Mucosa of stomach (tissue), 1 donor: ENCODE results near the gene RTF2.

Experiments
- H3K27me3 ChIP-seq: one replicate; pipeline ENCODE4 v1.7.0; 2013; ENCODE audit warnings: mild to moderate bottlenecking, low read length; ENCODE audit not compliant: control insufficient read depth, insufficient read depth
- H3K36me3 ChIP-seq: one replicate; pipeline ENCODE4 v1.7.0; 2013; ENCODE audit warnings: low read length; ENCODE audit not compliant: control insufficient read depth, insufficient read depth
- H3K4me1 ChIP-seq: one replicate; pipeline ENCODE4 v1.7.0; 2013; ENCODE audit warnings: mild to moderate bottlenecking, low read length; ENCODE audit not compliant: control insufficient read depth, insufficient read depth
- H3K4me3 ChIP-seq: one replicate; pipeline ENCODE4 v1.7.0; 2013; ENCODE audit warnings: low read length
- H3K9ac ChIP-seq: one replicate; pipeline ENCODE4 v1.7.0; 2013; ENCODE audit warnings: mild to moderate bottlenecking, low read length, moderate library complexity
- H3K9me3 ChIP-seq: one replicate; pipeline ENCODE4 v1.7.0; 2013; ENCODE audit warnings: mild to moderate bottlenecking, low read length, moderate library complexity; ENCODE audit not compliant: control insufficient read depth
- donor health status: Pancreatic carcinoma.

The RTF2 gene

DNA sequence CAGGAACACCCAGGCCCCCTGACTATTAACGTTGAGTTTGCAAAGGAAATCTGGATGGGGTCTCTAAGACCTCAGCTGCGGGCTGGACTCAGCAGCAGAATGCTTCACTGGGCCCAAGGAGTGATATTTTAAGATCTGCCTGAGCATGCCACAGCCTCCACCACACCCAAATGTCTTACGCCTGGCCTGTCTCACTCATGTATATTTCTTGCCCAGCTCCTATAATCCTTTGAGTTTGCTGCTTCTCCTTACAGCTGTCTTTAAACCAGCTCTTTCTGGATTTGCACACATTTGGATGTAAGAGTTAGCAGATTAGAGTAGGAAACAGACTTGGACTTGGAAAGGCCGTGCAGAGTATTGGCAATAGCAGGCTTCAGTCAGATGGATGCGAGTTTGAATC, 40.0 kb upstream of the RTF2 start:
- Histone ChIP-seq H3K4me3 (no peak overlapping the region), H3K27me3 (no peaks in the 10 kb centered on the region), H3K36me3 (no peaks in the 10 kb centered on the region), H3K9me3 (no peaks in the 10 kb centered on the region), H3K9ac (no peak overlapping the region), H3K4me1 (no peaks in the 10 kb centered on the region)

DNA sequence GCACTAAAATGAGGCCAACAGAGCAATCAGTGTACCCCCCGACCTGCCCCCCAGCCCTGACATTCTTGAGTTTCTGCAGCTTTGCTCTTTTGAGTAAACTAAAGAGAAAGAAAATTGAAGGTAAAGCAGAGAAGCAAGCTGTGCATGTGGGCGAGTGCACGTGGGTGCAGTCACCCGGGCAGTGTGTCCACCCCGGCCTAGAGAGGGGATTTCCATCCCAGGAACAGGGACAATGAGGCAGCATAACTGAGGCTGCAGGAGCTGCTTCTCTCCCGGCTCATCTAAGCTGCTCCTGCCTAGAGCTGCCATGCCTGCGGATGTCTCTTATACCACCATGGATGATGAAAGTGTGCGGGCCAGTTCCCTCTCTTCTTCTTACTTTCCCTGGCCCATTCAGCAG, 39.5 kb upstream of the RTF2 start:
- Histone ChIP-seq H3K4me3 (no peak overlapping the region), H3K9me3 (no peaks in the 10 kb centered on the region), H3K9ac (no peak overlapping the region), H3K27me3 (no peaks in the 10 kb centered on the region), H3K36me3 (no peaks in the 10 kb centered on the region), H3K4me1 (no peaks in the 10 kb centered on the region)

DNA sequence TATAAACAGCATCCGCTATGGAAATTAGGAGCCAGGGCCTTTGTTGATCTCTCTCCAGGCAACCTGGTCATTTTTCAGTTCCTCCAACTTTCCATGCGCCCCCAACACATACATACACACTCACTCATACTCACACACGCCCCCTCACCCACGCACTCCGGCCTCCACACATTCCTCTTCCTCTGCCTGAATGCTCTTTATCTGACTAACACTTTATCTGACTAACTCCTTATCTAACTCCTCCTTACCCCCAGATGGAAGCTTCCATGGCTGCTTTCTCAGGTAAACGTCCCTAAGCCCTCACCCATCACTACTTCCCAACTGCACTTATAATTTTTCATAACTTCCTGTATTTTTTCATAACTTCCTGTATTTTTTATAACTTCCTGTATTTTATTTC, 38.9 kb upstream of the RTF2 start:
- H3K4me1 ChIP-seq: no peaks in the 10 kb centered on the region
- no peaks in the 10 kb centered on the region for H3K9me3 ChIP-seq
- H3K4me3 ChIP-seq: no peak overlapping the region
- H3K9ac ChIP-seq: no peak overlapping the region
- H3K27me3 ChIP-seq: no peaks in the 10 kb centered on the region
- no peaks in the 10 kb centered on the region for H3K36me3 ChIP-seq

DNA sequence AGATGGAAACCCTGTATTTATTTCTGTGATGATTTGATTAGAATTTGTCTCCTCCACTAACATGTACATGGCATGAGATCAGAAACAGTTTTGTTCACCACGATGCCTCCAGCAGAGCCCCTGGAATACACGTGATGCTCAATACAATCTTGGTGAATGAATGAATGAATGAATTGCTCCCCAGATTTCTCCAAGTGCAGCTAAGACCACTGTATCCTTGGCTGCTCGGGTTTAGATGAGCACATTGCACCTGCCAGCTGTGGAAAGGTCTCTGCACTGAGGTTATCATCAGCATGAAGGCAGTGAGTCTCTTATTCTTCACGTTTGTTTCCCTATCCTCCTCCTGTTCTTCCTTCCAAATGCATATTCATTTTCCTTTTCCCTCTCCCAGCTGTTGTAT, 38.5 kb upstream of the RTF2 start:
- Histone ChIP-seq H3K27me3 (no peaks in the 10 kb centered on the region), H3K36me3 (no peaks in the 10 kb centered on the region), H3K9me3 (no peaks in the 10 kb centered on the region), H3K4me3 (no peak overlapping the region), H3K4me1 (no peaks in the 10 kb centered on the region), H3K9ac (no peak overlapping the region)

DNA sequence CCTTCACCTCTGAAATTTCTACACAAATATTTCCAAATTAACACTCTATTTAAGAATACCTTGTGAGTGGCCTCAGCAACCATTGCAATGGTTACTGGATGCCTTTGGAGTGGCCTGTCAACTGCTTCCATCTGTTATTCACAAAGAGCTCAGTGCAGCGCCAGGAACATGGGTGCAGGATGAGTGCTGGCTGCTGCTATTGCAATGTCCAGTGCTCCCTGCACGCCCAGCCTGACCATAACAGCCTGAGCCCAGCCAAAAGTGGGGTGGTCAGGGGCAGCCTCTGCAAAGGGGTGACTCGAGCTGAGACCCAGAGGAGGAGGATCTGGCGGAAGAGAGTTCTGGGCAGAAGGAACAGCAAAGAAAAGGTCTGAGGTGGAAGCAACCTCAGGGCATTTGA, 38.0 kb upstream of the RTF2 start:
- Histone ChIP-seq H3K9me3 (no peaks in the 10 kb centered on the region), H3K27me3 (no peaks in the 10 kb centered on the region), H3K9ac (no peak overlapping the region), H3K36me3 (no peaks in the 10 kb centered on the region), H3K4me1 (no peaks in the 10 kb centered on the region), H3K4me3 (no peak overlapping the region)

DNA sequence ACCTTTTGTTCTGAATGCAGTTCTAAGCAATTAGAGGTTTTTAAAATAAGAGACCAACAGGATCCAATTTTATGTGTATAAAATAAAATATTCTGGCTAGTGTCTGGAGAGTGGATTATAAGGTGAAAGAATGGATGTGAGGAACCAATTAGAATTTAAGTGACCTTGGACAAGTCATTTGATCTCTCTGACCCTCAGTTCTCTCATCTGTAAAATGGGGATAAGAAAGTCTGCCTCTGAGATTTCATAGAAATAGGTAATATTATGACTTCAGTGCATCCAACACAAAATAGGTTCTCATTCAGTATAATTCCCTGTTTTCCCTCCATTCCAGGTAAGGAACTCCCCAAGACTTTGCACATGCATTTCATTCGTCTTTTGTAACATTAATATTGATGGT, 37.5 kb upstream of the RTF2 start:
- H3K9me3 ChIP-seq: no peaks in the 10 kb centered on the region
- no peak overlapping the region for H3K9ac ChIP-seq
- H3K4me3 ChIP-seq: no peak overlapping the region
- H3K4me1 ChIP-seq: no peaks in the 10 kb centered on the region
- H3K36me3 ChIP-seq: no peaks in the 10 kb centered on the region
- H3K27me3 ChIP-seq: no peaks in the 10 kb centered on the region

DNA sequence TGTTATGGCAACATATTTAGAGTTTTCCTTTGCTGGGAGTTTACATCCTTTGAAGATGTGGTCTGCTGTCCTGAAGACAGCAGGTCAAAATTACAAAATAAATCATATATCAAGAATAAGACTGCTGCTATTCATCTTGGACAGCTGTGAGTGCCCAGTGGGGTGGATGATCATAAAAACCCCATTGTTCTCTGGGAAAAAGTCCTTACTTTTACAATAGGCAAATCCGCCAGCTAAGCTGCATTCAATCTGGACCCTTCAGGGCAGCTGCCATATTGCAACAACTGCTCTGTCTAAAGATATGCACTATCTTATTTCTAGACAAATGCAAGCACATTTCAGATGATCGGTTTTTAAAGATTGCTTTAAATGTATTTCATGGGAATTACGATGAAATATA, 37.0 kb upstream of the RTF2 start:
- Histone ChIP-seq H3K36me3 (no peaks in the 10 kb centered on the region), H3K4me1 (no peaks in the 10 kb centered on the region), H3K27me3 (no peaks in the 10 kb centered on the region), H3K9ac (no peak overlapping the region), H3K4me3 (no peak overlapping the region), H3K9me3 (no peaks in the 10 kb centered on the region)

DNA sequence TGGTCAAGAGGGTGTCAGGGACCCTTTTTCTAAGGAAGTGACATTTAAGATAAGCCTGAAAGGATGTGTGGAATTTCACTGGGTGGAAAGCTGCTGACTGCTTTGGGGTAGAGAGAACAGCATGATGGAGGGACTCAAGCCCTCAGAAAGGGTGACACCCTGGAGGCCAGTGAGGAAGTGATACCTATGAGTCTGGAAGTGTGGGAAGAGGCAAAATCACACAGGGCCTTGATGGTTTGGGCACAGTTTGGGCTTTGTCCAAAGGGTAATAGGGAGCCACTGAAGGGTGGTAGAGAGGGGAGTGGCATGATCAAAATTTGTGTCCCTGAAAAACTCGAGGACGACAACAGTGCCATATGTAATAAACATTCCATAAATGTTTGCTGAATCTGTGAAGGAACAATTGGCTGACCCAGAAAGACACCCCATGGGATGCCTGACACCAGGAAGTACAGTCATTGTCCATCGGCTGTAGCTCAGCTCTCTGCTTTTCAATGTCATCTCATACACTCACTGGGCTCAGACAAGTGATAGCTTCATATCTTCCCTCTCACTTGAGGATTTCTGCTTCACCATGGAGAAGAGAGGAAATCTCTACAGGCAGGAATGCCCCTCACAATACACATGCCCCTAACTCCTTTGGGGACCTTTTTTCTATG, 35.1 kb upstream of the RTF2 start:
- Histone ChIP-seq H3K4me1 (no peaks in the 10 kb centered on the region), H3K27me3 (no peaks in the 10 kb centered on the region), H3K4me3 (no peak overlapping the region), H3K9ac (no peak overlapping the region), H3K36me3 (no peaks in the 10 kb centered on the region), H3K9me3 (no peaks in the 10 kb centered on the region)

DNA sequence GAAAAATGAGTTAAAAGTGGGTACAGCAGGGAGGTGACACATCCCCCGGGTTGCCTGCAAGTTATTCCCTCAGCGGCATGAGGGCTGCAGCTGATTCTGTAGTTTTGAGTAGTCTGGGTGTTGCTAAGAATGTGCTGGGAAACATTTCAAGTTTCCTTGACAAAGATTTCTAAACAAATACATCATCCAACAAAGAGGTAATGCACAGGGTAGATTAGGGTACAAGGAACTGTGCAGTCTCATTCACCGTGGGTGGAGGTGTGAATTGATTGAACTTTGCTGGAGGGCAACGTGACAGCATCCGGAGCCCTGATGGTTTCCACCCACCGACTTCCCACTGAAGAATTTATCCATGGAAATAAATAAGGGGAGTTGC, 34.6 kb upstream of the RTF2 start:
- H3K9ac ChIP-seq: no peak overlapping the region
- no peak overlapping the region for H3K4me3 ChIP-seq
- no peaks in the 10 kb centered on the region for H3K36me3 ChIP-seq
- no peaks in the 10 kb centered on the region for H3K27me3 ChIP-seq
- H3K4me1 ChIP-seq: no peaks in the 10 kb centered on the region
- H3K9me3 ChIP-seq: no peaks in the 10 kb centered on the region

DNA sequence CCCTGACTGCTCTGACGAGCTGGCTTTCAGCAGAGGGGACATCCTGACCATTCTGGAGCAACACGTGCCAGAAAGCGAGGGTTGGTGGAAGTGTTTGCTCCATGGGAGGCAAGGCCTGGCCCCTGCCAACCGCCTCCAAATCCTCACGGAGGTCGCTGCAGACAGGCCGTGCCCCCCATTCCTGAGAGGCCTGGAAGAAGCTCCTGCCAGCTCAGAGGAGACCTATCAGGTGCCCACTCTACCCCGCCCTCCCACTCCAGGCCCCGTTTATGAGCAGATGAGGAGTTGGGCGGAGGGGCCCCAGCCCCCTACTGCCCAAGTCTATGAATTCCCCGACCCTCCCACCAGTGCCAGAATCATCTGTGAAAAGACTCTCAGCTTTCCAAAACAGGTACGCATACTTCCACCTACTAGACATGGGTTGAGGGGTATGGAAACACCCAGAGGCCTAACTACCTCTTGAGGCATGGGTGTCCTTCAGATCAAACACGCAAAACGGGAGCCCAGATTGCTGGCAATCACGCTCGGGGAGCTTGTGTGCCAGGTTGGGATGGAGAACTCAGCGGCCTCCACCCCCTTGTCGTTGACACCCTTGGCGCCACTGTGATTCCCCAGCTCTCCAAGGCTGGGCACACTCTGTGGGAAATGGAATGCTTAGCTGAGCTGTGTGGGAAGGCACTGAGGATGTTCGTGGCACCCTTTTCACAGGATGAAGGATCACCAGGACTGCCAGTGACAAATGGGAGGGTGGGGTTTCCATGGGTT, 31.0 kb upstream of the RTF2 start:
- Histone ChIP-seq H3K27me3 (no peaks in the 10 kb centered on the region), H3K9ac (no peak overlapping the region), H3K4me1 (no peaks in the 10 kb centered on the region), H3K36me3 (no peaks in the 10 kb centered on the region), H3K9me3 (no peaks in the 10 kb centered on the region), H3K4me3 (no peak overlapping the region)

DNA sequence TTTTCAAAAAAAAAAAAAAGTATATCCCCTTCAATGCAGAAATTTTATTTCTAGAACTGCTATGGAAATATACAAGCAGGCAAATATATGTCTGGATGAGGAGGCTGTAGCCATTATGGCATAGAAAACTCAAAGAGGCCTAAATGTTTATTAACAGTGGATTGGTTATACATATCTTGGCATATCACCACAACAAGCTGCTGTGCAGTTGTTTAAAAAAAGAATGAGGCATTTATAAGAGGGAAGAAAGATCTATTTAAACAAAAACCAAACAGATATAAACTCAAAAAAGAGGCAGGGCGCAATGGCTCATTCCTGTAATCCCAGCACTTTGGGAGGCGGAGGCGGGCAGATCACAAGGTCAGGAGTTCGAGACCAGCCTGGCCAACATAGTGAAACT, 30.1 kb upstream of the RTF2 start:
- H3K36me3 ChIP-seq: no peaks in the 10 kb centered on the region
- H3K9ac ChIP-seq: no peak overlapping the region
- no peaks in the 10 kb centered on the region for H3K4me1 ChIP-seq
- H3K4me3 ChIP-seq: no peak overlapping the region
- no peaks in the 10 kb centered on the region for H3K9me3 ChIP-seq
- no peaks in the 10 kb centered on the region for H3K27me3 ChIP-seq

DNA sequence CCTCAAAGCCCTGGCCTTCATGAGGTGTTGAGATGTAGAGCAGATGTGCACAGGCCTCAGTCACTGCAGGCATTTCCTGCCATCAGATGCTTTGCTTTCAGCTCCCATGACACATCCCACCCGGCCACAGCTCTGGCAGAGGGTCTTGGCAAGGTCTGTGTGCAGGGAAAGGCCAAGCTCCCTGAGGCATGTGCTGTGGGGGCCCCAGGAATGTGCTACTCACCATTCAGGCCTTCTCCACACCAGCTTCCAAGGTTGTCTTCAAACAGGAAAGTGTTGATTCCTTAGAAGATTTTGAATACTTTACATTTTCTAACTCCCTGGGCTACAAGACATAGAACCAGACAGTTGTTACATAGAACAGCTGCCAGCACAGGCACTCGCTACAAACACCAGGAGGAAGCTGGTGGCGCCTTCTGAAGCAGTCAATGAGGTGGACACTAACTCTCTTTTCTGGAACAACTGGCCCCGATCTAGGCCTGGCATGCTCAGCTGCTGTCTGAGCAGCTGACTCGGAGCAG, 28.6 kb upstream of the RTF2 start:
- Histone ChIP-seq H3K9ac (no peak overlapping the region), H3K4me1 (no peaks in the 10 kb centered on the region), H3K9me3 (no peaks in the 10 kb centered on the region), H3K36me3 (no peaks in the 10 kb centered on the region), H3K4me3 (no peak overlapping the region), H3K27me3 (no peaks in the 10 kb centered on the region)
